Upper lobe of left lung (tissue), 4 donors: Measurements from ENCODE around the gene SAA2.

ENCODE experiments used
- CTCF ChIP-seq, 6 experiments: fragments of 450-650 bp in 4 of 6; fragments of 200-600 bp in 2 of 6; sonication (generic) in 2 of 6; IDR thresholded peaks; one replicate each; pipeline ENCODE4 v1.5.1; 2016 to 2019; ENCODE audit warnings: antibody characterized with exemption in 6 of 6
- POLR2A ChIP-seq, 4 donors: fragments of 450-650 bp; IDR thresholded peaks; one replicate each; pipeline ENCODE4 v1.5.1; 2016 to 2017; ENCODE audit warnings: antibody characterized with exemption in 4 of 4, mild to moderate bottlenecking in 2 of 4
- POLR2AphosphoS5 ChIP-seq, 2 donors: sonication (generic); formaldehyde crosslinking; IDR thresholded peaks; one replicate each; pipeline ENCODE4 v1.5.1; 2017; ENCODE audit warnings: antibody characterized with exemption in 2 of 2

GRCh38 chr11:18259259-18259658 is 10.8 kb upstream of the SAA2 start:
- no peak for TF ChIP-seq POLR2A (IDR thresholded peaks at IDR 0.05)
- no peak for TF ChIP-seq CTCF (IDR thresholded peaks at IDR 0.05)
- TF ChIP-seq POLR2AphosphoS5 (IDR thresholded peaks at IDR 0.05), result no peak
